H1 (cell line): ENCODE data around the gene FBN2. TPM values are rescaled to one million over a fixed set of nuclear protein-coding genes. Genes with fewer than 3 reads are reported as not detected.

Experiments used
- CHD1 ChIP-seq: IDR thresholded peaks from 2 replicates; pipeline ENCODE4 v1.6.1; 2012; ENCODE audit warnings: low read depth, low read length, improper control_type of control experiment
- KDM4A ChIP-seq: IDR thresholded peaks from one replicate; pipeline ENCODE4 v1.7.1; 2012; ENCODE audit warnings: low read depth, mild to moderate bottlenecking, moderate library complexity, low read length, inconsistent platforms; ENCODE audit not compliant: severe bottlenecking
- NRF1 ChIP-seq: IDR thresholded peaks from 2 replicates; pipeline ENCODE4 v1.6.1; 2011; ENCODE audit warnings: mild to moderate bottlenecking, low read depth, low read length, improper control_type of control experiment
- PHF8 ChIP-seq: fragments of 200-600 bp; sonication (generic); conservative IDR thresholded peaks from 2 replicates; pipeline ENCODE4 v1.7.1; 2012; ENCODE audit warnings: low read depth, mild to moderate bottlenecking, inconsistent platforms, low read length, moderate library complexity
- TAF7 ChIP-seq: optimal IDR thresholded peaks from 2 replicates; pipeline ENCODE3; 2011; ENCODE audit warnings: low read depth, mild to moderate bottlenecking, inconsistent platforms, low read length, moderate library complexity, borderline replicate concordance
- polyA plus RNA-seq, 7 experiments: library from polyadenylated mRNA; depleted of rRNA in 3 of 7; stranded (reverse) in 5 of 7; unstranded in 2 of 7; fragments of >200 nt in 5 of 7; fragments of 200-250 nt in 2 of 7; gene quantifications; 1 replicate in 5 of 7; 2 replicates in 1 of 7; 4 replicates in 1 of 7; pipeline versions ENCODE4 v1.2.1 to v1.2.3, GENCODE V29; 2011 to 2013; ENCODE audit warnings: missing spikeins in 2 of 7, mixed read lengths in 2 of 7
- total RNA-seq: library from RNA; stranded (reverse); fragmentation: NEBNext Ultra II Directional; extraction: Animal tissue kit (Norgen Biotek cat#: 25700); gene quantifications from 2 replicates; pipeline ENCODE4 v1.2.1, GENCODE V29; 2021

The FBN2 gene
- total and polyA plus RNA-seq, 2 of the 8 experiments (the other 6 are each of a cell fraction or from before 2014, with no cell fraction given), result 14.1 to 16.3 TPM

DNA sequence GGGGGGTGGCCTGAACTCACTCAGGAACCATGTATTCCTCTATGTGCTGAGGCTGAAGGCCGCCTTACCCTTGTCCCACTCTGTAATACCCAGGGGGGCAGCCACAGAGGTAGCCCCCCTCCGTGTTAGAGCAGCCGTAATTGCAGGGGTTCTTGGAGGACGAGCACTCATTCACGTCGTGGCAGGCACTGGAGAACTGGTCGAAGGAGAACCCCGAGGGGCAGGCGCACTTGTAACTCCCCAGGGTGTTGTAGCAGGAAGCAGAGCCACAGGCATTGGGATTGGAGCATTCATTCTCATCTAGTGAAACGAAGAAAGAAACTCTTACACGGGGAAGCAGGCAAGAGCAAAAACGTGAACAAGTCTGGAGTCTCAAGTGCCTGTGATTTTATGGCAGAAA is 274.7 kb downstream of the FBN2 start (continued):
- TF ChIP-seq TAF7, result no peak
- TF ChIP-seq CHD1, result no peak
- TF ChIP-seq PHF8, result no peak
- TF ChIP-seq NRF1, result no peak
- TF ChIP-seq KDM4A, result no peak
